Cardiac fibroblast (primary cell): ENCODE data around the gene EXTL2.
"Not testable (repeated sequence)": the region's sequence is repeated elsewhere in the genome, so short reads cannot be mapped to it uniquely, and the experiment has no call there.

Experiments used
- DNase-seq, 2 donors: peaks; one replicate each; pipeline versions ENCODE4 v3.0.0 to v3.0.0-alpha.2; 2010; ENCODE audit warnings: low read depth in 2 of 2
- H3K4me3 ChIP-seq, 2 donors: replicated peaks in 1 of 2; 1 replicate in 1 of 2; 2 replicates in 1 of 2; pipeline ENCODE4 v1.5.1; 2011; ENCODE audit warnings: low read depth in 2 of 2, low read length in 2 of 2, mild to moderate bottlenecking in 2 of 2, moderate library complexity in 1 of 2
- CTCF ChIP-seq: IDR thresholded peaks from one replicate; pipeline ENCODE4 v1.5.1; 2011; ENCODE audit warnings: low read depth, mild to moderate bottlenecking, low read length, inconsistent platforms

The EXTL2 gene

DNA sequence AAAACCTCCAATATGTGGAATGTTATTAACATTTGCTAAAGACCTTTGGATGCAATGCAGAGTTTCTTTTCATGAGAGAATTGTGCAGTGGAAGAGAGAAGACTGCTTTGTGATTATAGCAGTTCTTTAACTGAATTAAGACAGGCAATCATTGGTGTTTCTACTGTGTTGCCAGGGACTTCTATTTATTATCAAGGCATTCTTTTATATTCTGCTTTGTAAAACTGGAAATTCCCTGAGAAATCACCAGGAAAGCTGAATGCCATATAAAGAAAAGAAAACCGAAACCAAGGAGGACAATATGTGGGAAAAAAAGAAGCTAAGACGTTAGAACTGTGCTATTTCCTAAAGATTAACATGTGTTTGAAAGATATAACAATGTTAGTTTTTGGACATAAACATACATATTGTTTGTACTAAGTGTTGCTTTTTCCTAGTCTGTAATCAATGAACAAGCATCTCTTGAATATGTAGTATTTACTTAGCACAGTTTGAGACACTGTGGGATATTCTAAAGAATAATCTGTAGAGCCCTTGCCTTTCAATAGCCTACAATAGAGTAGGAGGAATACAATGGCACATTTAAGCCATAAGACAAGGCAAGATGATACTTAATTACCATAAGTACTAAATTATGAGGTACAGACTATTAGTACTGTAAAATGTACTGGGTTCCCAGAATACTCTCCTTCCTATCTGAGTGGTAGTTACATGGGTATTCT, 47.1 kb downstream of the EXTL2 start:
- peak; percentile 41 to 75 for DNase-seq
- no peak for TF ChIP-seq CTCF
- peak overlapping the region in 1 of 2 donors; percentile 0 for H3K4me3 ChIP-seq

DNA sequence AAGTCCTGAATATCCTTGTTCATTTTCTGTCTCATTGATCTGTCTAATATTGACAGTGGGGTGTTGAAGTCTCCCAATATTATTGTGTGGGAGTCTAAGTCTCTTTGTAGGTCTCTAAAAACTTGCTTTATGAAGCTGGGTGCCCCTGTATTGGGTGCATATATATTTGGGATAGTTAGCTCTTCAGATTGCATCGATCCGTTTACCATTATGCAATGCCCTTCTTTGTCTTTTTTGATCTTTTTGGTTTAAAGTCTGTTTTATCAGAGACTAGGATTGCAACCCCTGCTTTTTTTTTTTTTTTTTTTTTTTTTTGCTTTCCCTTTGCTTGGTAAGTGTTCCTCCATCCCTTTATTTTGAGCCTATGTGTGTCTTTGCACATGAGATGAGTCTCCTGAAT, 51.5 kb downstream of the EXTL2 start:
- H3K4me3 ChIP-seq, DNase-seq: not testable (repeated sequence)

DNA sequence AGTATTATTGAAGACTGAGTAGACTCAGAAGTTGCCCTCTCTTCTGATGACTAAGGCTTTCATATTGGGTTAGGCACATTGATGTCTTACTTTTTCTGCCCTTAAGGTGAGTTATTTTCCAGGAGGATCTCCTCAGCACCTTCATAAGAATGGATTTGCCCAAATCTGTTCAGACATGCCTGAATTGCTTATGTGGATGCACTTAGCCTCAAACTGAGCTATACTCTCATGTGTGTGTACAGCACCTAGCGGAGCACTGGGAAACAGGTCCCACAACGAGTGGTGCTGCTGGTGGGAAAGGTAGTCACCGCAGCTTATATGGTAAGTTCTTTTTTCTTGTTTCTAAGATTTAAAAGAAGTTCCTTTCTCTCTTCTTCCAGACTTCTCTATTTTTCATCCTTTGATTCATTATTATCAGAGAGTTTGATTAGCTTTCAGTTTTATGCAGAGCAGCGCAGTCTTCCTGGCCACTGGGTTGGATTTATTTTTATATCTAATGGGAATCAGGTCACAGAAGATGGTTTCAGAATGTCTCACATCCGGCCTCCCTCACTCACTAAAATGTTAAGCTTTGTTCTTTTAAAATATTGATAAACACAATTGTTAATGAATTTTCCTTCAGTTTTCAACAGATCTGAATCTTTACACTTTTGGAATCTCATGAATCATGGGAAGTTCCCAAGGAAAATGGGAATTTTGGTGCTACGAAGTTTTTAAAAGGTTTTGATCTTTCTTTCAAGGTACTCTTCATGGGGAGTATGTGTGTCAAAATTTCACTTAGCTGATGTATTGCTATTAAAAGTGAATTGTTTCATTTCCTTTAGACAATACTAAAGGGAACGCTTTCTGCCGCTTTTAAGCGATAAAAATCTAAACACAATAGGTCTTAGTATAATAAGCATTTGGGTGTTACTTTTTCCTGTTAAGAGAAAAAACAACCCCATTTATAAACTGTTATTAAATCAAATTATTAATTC, 58.5 kb downstream of the EXTL2 start:
- no peak overlapping the region for H3K4me3 ChIP-seq
- peak in 1 of 2 donors; percentile 37 for DNase-seq
- no peak for TF ChIP-seq CTCF

DNA sequence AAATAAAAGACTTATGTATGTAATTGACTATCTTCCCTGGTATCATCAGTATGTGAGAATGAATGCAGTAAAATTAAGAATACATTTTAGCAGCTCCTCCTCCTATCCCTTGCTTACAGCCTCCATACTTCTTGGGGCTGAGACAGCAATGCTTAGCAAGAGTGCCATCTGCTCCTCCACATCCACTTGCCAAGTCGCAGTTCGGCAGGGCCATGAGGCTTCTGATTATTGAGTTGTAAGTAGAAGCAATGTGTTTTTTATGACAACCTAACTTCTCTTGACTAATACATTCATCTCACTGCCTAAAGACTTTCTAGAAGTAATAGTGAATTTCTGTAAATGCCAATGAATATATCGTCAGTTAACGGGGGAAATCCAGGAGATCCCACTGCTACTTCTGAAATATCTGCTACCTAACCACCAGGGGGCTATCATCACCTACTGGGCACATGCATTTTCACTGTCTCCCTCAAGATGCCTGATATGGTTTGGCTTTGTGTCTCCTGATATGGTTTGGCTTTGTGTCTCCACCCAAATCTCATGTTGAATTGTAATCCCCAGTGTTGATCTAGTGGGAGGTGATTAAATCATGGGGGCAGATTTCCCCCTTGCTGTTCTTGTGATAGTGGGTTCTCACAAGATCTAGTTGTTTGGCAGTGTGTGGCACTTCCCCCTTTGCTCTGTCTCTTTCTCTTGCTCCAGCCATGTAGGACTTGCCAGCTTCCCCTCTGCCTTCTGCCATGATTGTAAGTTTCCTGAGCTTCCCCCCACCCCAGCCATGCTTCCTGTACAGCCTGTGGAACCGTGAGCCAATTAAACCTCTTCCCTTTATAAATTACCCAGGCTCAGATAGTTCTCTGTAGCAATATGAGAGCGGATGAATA, 59.6 kb downstream of the EXTL2 start:
- no peak overlapping the region for H3K4me3 ChIP-seq
- DNase-seq, result peak; percentile 6 to 31
- peak; percentile 43 for TF ChIP-seq CTCF

- DNase-seq, result no peak
- no peak overlapping the region for H3K4me3 ChIP-seq
- TF ChIP-seq CTCF, result no peak
Observed at GRCh38 chr1:100832694-100833428, 61.8 kb downstream of the EXTL2 start.

DNA sequence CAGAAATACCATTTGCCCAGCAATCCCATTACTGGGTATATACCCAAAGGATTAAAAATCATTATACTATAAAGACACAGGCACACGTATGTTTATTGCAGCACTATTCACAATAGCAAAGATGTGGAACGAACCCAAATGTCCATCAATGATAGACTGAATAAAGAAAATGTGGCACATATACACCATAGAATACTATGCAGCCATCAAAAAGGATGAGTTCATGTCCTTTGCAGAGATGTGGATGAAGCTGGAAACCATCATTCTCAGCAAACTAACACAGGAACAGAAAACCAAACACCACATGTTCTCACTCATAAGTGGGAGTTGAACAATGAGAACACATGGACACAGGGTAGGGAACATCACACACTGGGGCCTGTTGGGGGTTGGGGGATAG, 69.0 kb downstream of the EXTL2 start:
- H3K4me3 ChIP-seq, DNase-seq: not testable (repeated sequence)
